SK-N-SH treated with all-trans-retinoic acid at 6 μM for 48 hours (cell line): Measurements from ENCODE around the gene PQBP1.
"Not testable (repeated sequence)": the region's sequence is repeated elsewhere in the genome, so short reads cannot be mapped to it uniquely, and the experiment has no call there.

Source experiments
- ATAC-seq: fragments of 200-7000 bp; cut with Tn5 transposase; 3 replicates; pipeline ENCODE4 v1.9.1; 2020; ENCODE audit warnings: mild to moderate bottlenecking, moderate library complexity
- ESRRG ChIP-seq: fragments of 250-450 bp; sonication (Bioruptor Pico); IDR thresholded peaks from 2 replicates; pipeline ENCODE4 v1.6.1; 2021; ENCODE audit warnings: mild to moderate bottlenecking
- GLIS3 ChIP-seq: fragments of 250-450 bp; sonication (Bioruptor Pico); IDR thresholded peaks from 2 replicates; pipeline ENCODE4 v1.5.0; 2020; ENCODE audit warnings: mild to moderate bottlenecking, moderate library complexity
- ISL1 ChIP-seq: fragments of 250-450 bp; sonication (Bioruptor Pico); IDR thresholded peaks from 2 replicates; pipeline ENCODE4 v2.1.2; 2022; ENCODE audit warnings: mild to moderate bottlenecking, moderate library complexity
- POU6F1 ChIP-seq: fragments of 250-450 bp; sonication (Bioruptor Pico); IDR thresholded peaks from 2 replicates; pipeline ENCODE4 v1.8.0; 2021; ENCODE audit warnings: low read depth, mild to moderate bottlenecking, moderate library complexity, borderline replicate concordance
- PPARA ChIP-seq: fragments of 250-450 bp; sonication (Bioruptor Pico); IDR thresholded peaks from 2 replicates; pipeline ENCODE4 v1.5.0; 2020; ENCODE audit warnings: mild to moderate bottlenecking, borderline replicate concordance
- TCF4 ChIP-seq: fragments of 250-450 bp; sonication (Bioruptor Pico); IDR thresholded peaks from 2 replicates; pipeline ENCODE4 v1.8.0; 2021; ENCODE audit warnings: mild to moderate bottlenecking, moderate library complexity, borderline replicate concordance
- TOX ChIP-seq: fragments of 250-450 bp; sonication (Bioruptor Pico); IDR thresholded peaks from 2 replicates; pipeline ENCODE4 v1.8.0; 2021; ENCODE audit warnings: mild to moderate bottlenecking, moderate library complexity, borderline replicate concordance
- TSHZ2 ChIP-seq: fragments of 250-450 bp; sonication (Bioruptor Pico); IDR thresholded peaks from 2 replicates; pipeline ENCODE4 v1.5.0; 2020; ENCODE audit warnings: mild to moderate bottlenecking, moderate library complexity
- ZFP3 ChIP-seq: fragments of 250-450 bp; sonication (Bioruptor Pico); IDR thresholded peaks from 2 replicates; pipeline ENCODE4 v1.5.0; 2020; ENCODE audit warnings: mild to moderate bottlenecking, moderate library complexity
- ZNF565 ChIP-seq: fragments of 450-650 bp; formaldehyde crosslinking; conservative IDR thresholded peaks from 2 replicates; pipeline ENCODE4 v1.5.0; 2020; ENCODE audit warnings: low read depth, mild to moderate bottlenecking, moderate library complexity
- ZNF8 ChIP-seq: fragments of 450-650 bp; formaldehyde crosslinking; IDR thresholded peaks from 2 replicates; pipeline ENCODE4 v1.5.0; 2020; ENCODE audit warnings: mild to moderate bottlenecking, moderate library complexity
- TF ChIP-seq, protein P1 (sequence below): fragments of 250-450 bp; sonication (Bioruptor Pico); IDR thresholded peaks from 2 replicates; pipeline ENCODE4 v1.5.1; 2020; ENCODE audit warnings: low read depth, mild to moderate bottlenecking, moderate library complexity
- TF ChIP-seq, protein P2 (sequence below): fragments of 250-450 bp; sonication (Bioruptor Pico); IDR thresholded peaks from 2 replicates; pipeline ENCODE4 v1.8.0; 2020; ENCODE audit warnings: mild to moderate bottlenecking, moderate library complexity, borderline replicate concordance

PQBP1 gene, protein sequence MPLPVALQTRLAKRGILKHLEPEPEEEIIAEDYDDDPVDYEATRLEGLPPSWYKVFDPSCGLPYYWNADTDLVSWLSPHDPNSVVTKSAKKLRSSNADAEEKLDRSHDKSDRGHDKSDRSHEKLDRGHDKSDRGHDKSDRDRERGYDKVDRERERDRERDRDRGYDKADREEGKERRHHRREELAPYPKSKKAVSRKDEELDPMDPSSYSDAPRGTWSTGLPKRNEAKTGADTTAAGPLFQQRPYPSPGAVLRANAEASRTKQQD

GRCh38 chrX:48897625-48898306 lies at the start of gene PQBP1, which contains the start of gene TIMM17B:
PQBP1 (plus strand) TSS chrX:48897930; CDS start chrX:48898510, 580 bp downstream.
TIMM17B (minus strand) TSS chrX:48897768; CDS start chrX:48897749, 19 bp downstream.
- no peak for TF ChIP-seq ISL1 (CRISPR knock-in tag)
- no peak for TF ChIP-seq TSHZ2 (CRISPR knock-in tag)
- no peak for TF ChIP-seq TOX (CRISPR knock-in tag)
- TF ChIP-seq, protein P1, sequence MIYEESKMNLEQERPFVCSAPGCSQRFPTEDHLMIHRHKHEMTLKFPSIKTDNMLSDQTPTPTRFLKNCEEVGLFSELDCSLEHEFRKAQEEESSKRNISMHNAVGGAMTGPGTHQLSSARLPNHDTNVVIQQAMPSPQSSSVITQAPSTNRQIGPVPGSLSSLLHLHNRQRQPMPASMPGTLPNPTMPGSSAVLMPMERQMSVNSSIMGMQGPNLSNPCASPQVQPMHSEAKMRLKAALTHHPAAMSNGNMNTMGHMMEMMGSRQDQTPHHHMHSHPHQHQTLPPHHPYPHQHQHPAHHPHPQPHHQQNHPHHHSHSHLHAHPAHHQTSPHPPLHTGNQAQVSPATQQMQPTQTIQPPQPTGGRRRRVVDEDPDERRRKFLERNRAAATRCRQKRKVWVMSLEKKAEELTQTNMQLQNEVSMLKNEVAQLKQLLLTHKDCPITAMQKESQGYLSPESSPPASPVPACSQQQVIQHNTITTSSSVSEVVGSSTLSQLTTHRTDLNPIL (CRISPR knock-in tag) = no peak
- peak; percentile 75 for TF ChIP-seq ZNF8
- no peak for TF ChIP-seq ESRRG (CRISPR knock-in tag)
- no peak for TF ChIP-seq ZNF565 (CRISPR knock-in tag)
- ATAC-seq = peak; percentile 91

DNA sequence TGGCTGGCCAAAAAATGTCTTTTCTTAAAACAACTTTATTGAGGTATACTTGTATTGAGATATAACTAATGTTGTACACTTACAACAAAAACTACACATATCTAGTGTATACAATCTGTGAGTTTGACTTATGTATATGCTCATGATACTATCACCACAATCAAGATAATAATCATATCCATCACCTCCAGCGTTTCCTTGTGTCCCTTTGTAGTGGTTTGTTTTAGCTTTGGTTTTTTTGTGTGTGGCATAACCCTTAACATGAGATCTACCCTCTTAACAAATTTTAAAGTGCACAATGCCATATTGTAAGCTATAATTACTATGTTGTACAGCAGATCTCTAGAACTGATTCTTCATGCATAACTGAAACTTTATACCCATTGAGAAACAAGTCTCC lies 48.9 kb upstream of the PQBP1 start:
- no peak for ATAC-seq
- no peak for TF ChIP-seq ZNF8
- no peak for TF ChIP-seq ZFP3 (CRISPR knock-in tag)
- no peak for TF ChIP-seq PPARA
- TF ChIP-seq ZNF565 (CRISPR knock-in tag) = no peak
- TF ChIP-seq POU6F1 = no peak
- TF ChIP-seq GLIS3 (CRISPR knock-in tag) = no peak
- no peak for TF ChIP-seq TSHZ2 (CRISPR knock-in tag)
- TF ChIP-seq, protein P2, sequence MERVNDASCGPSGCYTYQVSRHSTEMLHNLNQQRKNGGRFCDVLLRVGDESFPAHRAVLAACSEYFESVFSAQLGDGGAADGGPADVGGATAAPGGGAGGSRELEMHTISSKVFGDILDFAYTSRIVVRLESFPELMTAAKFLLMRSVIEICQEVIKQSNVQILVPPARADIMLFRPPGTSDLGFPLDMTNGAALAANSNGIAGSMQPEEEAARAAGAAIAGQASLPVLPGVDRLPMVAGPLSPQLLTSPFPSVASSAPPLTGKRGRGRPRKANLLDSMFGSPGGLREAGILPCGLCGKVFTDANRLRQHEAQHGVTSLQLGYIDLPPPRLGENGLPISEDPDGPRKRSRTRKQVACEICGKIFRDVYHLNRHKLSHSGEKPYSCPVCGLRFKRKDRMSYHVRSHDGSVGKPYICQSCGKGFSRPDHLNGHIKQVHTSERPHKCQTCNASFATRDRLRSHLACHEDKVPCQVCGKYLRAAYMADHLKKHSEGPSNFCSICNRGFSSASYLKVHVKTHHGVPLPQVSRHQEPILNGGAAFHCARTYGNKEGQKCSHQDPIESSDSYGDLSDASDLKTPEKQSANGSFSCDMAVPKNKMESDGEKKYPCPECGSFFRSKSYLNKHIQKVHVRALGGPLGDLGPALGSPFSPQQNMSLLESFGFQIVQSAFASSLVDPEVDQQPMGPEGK = no peak
- TF ChIP-seq TOX (CRISPR knock-in tag) = no peak

DNA sequence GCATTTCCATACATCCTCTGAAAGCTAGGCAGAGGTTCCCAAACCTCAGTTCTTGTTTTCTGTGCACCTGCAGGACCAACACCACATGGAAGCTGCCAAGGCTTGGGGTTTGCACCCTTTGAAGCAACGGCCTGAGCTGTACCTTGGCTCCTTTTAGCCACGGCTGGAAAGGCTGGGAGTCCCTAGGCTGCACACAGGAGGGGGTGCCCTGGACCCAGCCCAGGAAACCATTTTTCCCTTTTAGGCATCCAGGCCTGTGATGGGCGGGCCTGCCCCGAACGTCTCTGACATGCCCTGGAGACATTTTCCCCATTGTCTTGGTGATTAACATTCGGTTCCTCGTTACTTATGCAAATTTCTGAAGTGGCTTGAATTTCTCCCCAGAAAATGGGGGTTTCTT lies 44.9 kb upstream of the PQBP1 start:
- ATAC-seq = no peak
- TF ChIP-seq, protein P2 = no peak
- TF ChIP-seq TCF4 (CRISPR knock-in tag) (no peak), ISL1 (CRISPR knock-in tag) (no peak)

- ATAC-seq = not testable (repeated sequence)
Observed at GRCh38 chrX:48853494-48853893, 44.2 kb upstream of the PQBP1 start.

DNA sequence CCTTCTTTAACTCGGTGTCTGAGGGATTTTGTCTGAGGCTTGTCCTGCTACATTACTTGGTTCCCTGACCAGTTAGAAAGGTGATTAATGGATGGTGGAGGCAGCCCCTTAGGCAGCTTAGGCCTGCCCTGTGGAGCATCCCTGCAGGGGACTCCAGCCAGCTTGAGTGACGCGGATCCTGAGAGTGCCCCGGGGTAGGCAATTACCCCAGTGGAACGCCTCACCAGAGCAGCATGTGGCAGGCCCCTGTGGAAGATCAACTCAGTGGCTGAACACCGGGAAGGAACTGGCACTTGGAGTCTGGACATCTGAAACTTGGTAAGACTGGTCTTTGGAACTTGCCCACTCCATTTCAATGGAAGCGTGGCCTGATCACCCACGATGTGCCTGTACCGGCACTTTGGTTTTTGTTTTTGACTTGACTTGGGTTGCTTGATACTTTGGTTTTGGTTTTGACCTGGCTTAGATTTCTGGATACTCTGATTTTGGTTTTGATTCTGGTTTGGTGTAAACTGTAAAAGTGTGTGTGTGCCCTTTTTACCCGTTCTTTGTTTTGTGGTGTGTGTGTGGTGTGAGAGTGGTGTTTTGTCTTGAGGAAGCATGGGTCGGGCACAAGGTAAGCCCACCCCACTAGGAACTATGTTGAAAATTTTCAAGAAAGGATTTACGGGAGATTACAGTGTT lies 43.5 kb upstream of the PQBP1 start:
- ATAC-seq = not testable (repeated sequence)
